Measurements from ENCODE around the gene PARD6B.

The PARD6B gene

GRCh38 chr20:50806126-50806768, 74.9 kb downstream of the PARD6B start:
- in situ Hi-C loops (cut with MboI; ENCODE audit: low pct_unique_long_range_greater_than_20kb, low sequenced_read_pairs, unreplicated experiment): no loop called here
- no peak for DNase-seq (ENCODE audit: low spot score)
- no peak for TF ChIP-seq CTCF (IDR thresholded peaks at IDR 0.05; ENCODE audit: extremely low read depth, insufficient read depth, missing control alignments)

Measured in GM13977 (cell line).